Adipocyte (in vitro differentiated cells): ENCODE data around the gene SETD1B.
"Not testable (repeated sequence)": the region's sequence is repeated elsewhere in the genome, so short reads cannot be mapped to it uniquely, and the experiment has no call there.

Experiments used
- DNase-seq: peaks from one replicate; pipeline ENCODE4 v3.0.0-alpha.2; 2015; ENCODE audit warnings: low read depth
- H3K27me3 ChIP-seq: replicated peaks from 2 replicates; pipeline ENCODE4 v1.7.0; 2013; ENCODE audit warnings: mild to moderate bottlenecking, low read length, moderate library complexity; ENCODE audit not compliant: control insufficient read depth, insufficient read depth
- H3K36me3 ChIP-seq: 2 replicates; pipeline ENCODE4 v1.7.0; 2013; ENCODE audit warnings: low read length, mild to moderate bottlenecking, moderate library complexity; ENCODE audit not compliant: control insufficient read depth, insufficient read depth, severe bottlenecking
- H3K4me1 ChIP-seq: 2 replicates; pipeline ENCODE4 v1.7.0; 2013; ENCODE audit warnings: mild to moderate bottlenecking, low read length, moderate library complexity; ENCODE audit not compliant: control insufficient read depth, insufficient read depth
- H3K4me3 ChIP-seq: 2 replicates; pipeline ENCODE4 v1.7.0; 2013; ENCODE audit warnings: mild to moderate bottlenecking, low read length, moderate library complexity
- H3K9ac ChIP-seq: 2 replicates; pipeline ENCODE4 v1.7.0; 2013; ENCODE audit warnings: mild to moderate bottlenecking, low read length, moderate library complexity
- H3K9me3 ChIP-seq: 2 replicates; pipeline ENCODE4 v1.7.0; 2013; ENCODE audit warnings: mild to moderate bottlenecking, low read length, moderate library complexity; ENCODE audit not compliant: control insufficient read depth

The SETD1B gene

DNA sequence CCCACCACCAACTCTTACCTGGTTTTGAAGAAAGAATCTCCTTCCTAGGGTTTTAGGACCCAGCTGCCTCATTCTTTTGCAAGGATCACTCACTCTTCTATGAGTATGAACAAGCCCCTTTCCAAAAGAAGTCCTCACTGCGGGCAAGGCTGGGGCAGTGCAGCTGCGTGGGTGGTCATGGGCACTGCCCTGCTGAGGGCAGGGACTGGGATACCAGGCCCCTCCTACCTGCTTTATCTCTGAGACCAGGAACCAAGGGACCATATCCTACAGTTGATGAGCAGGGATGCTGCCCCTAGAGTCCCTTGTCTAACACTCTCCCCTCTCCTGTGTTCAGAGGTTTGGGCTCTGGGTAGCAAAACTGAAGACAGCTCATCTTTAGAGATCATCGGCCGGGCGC is 34.3 kb downstream of the SETD1B start:
- H3K27me3 ChIP-seq, result no peaks in the 10 kb centered on the region
- DNase-seq, result no peak
- no peaks in the 10 kb centered on the region for H3K9me3 ChIP-seq
- H3K9ac ChIP-seq, result no peak overlapping the region
- H3K36me3 ChIP-seq, result no peaks in the 10 kb centered on the region
- H3K4me1 ChIP-seq, result peaks cover 5% of the 10 kb centered on the region
- H3K4me3 ChIP-seq, result no peak overlapping the region

DNA sequence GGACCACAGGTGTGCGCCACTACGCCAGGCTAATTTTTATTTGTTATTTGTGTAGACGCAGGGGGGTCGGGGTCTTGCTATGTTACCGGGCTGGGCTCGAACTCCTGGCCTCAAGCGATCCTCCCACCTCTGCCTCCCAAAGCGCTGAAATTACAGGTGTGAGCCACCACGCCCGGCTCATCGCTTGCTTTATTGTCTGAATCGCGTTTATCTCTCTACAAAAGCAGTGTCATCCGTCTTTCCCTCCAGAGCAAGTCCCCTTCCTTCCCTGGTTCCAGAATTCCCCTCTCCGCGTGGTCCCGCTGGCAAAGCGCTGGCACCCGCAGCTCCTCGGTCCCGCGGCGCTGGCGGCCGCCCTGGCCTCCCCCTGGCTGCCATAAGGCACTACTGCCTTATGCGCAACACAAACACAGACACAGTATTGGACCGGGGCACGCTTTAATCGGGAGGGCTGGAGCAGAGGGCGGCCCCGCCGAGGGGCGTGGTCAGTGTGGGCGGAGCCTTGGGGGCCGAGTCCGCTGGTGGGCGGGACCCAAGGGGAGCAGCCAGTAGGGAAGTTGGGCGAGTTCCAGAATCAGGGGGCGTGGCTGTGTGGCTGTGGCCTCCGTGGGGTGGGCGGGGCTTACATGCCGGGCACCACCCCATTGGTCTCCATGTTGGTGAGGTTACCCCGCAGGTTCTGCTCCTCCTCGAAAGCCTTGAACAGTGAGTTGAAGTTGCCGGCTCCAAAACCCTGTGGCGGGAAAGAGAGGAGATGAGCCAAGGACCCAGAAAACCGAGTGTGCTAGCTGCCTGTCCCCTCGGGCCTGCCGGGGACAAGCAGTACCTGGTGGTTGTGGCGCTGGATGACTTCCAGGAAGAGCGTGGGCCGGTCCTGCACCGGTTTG is 35.5 kb downstream of the SETD1B start:
- Histone ChIP-seq H3K9ac (peak overlapping the region; percentile 73), H3K36me3 (no peaks in the 10 kb centered on the region), H3K9me3 (no peaks in the 10 kb centered on the region), H3K27me3 (no peaks in the 10 kb centered on the region), H3K4me1 (peaks cover 5% of the 10 kb centered on the region), H3K4me3 (peak overlapping the region; percentile 76)
- DNase-seq, result peak; percentile 99

DNA sequence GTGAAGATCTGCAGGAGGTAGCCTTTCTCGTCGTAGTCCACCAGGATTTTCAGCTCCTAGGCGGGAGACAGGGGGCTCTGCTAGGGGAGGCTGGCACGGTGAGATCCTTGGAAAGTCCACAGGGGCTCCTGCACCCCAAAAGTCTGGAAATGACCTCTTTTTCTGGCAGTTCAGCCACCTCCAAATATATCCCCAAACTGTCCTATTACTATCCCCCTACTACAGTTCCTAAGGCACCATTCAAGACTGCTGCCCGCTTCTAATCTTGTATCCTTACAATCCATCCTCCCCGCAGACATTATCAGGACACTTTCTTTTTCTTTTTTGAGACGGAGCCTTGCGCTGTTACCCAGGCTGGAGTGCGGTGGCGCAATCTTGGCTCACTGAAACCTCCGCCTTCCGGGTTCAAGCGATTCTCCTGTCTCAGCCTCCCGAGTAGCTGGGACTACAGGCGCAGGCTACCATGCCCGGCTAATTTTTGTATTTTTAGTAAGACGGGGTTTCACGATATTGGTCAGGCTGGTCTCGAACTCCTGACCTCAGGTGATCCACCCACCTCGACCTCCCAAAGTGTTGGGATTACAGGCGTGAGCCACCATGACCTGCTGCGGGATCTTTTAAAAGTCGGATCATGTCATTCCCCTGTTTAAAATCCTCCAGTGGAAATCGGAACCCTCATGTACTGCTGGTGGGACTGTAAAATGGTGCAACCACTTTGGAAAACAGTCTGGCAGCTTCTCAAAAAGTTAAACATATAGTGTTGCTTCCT is 36.4 kb downstream of the SETD1B start:
- Histone ChIP-seq H3K36me3 (no peaks in the 10 kb centered on the region), H3K4me3 (peak overlapping the region; percentile 76), H3K27me3 (no peaks in the 10 kb centered on the region), H3K9ac (peak overlapping the region; percentile 72), H3K9me3 (no peaks in the 10 kb centered on the region), H3K4me1 (peaks cover 5% of the 10 kb centered on the region)
- no peak for DNase-seq

DNA sequence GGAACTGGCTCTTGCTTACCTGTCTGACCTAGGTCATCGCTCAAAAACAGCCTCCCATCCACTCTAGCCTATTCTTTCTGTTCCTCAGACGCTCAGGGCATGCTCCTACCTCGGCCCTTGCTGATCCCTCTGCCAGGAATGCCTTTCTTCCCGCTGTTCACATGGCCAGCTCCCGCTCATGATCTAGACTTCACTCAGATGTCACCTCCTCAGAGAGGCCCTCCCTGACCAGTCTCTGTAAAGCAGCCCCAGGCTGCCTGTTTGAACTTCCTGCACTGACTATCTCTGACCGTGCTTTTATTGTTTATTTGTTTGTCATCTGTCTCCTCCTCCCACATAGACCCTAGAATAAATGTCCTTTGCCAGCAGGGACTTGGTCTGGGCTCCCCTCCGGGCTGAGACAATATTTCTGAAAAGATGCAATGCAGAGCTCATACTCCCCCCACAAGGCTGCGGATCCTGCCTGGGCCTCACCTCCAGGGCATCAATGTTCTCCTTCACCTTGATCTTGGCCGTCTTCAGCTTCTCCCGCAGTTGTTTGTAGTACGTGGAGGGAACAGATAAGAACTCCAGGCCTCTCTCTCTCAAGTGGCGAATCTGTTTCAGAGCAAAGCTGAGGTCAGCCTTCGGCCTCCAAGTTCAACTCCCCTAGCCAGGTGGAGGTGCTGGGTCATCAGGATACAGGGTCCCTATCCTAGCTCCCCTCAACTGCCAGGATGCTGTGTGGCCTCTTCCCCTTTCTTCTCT is 39.6 kb downstream of the SETD1B start:
- DNase-seq, result no peak
- Histone ChIP-seq H3K4me3 (no peak overlapping the region), H3K9me3 (no peaks in the 10 kb centered on the region), H3K36me3 (no peaks in the 10 kb centered on the region), H3K27me3 (no peaks in the 10 kb centered on the region), H3K9ac (no peak overlapping the region), H3K4me1 (peaks cover 5% of the 10 kb centered on the region)

DNA sequence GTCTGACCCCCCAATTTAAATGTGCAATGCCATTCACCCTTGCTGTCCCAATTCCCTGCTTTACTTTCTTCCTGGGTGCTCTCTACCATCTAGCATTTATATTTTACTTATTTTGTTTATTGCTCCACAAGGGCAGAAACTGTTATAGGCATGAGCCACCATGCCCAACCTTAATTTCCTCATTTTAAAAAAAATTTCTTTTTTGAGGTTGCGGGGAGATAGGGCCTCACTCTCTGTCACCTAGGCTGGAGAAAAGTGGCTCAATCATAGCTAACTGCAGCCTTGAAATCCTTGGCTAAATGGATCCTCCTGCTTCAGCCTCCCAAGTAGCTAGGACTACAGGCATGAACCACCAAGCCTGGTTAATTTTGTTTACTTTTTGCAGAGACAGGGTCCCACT is 41.9 kb downstream of the SETD1B start:
- no peak for DNase-seq
- H3K36me3 ChIP-seq, result no peaks in the 10 kb centered on the region
- no peaks in the 10 kb centered on the region for H3K9me3 ChIP-seq
- H3K4me3 ChIP-seq, result no peak overlapping the region
- H3K27me3 ChIP-seq, result no peaks in the 10 kb centered on the region
- no peaks in the 10 kb centered on the region for H3K4me1 ChIP-seq
- no peak overlapping the region for H3K9ac ChIP-seq

DNA sequence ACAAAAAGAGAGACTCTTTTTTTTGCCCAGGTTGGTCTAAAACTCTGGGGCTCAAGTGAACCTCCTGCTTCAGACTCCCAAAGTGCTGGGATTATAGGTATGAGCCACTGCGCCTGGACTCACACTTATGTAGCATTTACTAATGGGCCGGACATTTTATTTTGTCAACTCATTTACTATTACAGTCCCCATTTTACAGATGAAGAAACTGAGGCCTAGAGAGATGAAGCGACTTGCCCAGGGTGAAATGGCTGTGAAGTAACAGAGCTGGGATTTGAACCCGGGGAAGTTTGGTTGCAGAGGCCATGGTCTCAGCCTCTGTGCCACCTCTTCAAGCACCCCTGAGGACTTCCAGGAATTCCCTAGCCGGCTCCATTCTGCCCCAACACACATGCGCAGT is 45.4 kb downstream of the SETD1B start:
- H3K4me1 ChIP-seq, result no peaks in the 10 kb centered on the region
- no peak overlapping the region for H3K9ac ChIP-seq
- H3K36me3 ChIP-seq, result no peaks in the 10 kb centered on the region
- DNase-seq, result no peak
- H3K27me3 ChIP-seq, result no peaks in the 10 kb centered on the region
- no peaks in the 10 kb centered on the region for H3K9me3 ChIP-seq
- H3K4me3 ChIP-seq, result no peak overlapping the region

DNA sequence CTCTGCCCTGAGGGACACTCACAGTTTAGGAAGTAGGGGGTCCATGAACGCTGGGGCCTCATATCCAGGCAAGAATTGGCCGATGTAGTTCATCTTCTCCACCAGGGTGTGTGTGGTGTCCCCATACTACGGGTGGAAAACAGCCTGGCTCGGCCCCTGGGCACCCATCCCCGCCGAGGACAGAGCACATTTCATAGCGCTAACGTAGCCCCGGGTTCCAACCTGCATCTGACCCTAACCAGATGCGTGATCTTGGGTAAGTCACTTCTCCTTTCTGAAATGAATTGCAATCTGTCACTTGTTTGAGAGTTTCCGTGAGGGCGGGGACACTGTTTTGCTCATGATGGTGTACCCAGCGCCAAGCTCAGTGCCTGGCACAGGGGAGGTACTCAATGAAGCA is 45.9 kb downstream of the SETD1B start:
- no peak overlapping the region for H3K9ac ChIP-seq
- H3K9me3 ChIP-seq, result no peaks in the 10 kb centered on the region
- H3K4me3 ChIP-seq, result no peak overlapping the region
- H3K36me3 ChIP-seq, result no peaks in the 10 kb centered on the region
- no peaks in the 10 kb centered on the region for H3K27me3 ChIP-seq
- no peaks in the 10 kb centered on the region for H3K4me1 ChIP-seq
- DNase-seq, result no peak

DNA sequence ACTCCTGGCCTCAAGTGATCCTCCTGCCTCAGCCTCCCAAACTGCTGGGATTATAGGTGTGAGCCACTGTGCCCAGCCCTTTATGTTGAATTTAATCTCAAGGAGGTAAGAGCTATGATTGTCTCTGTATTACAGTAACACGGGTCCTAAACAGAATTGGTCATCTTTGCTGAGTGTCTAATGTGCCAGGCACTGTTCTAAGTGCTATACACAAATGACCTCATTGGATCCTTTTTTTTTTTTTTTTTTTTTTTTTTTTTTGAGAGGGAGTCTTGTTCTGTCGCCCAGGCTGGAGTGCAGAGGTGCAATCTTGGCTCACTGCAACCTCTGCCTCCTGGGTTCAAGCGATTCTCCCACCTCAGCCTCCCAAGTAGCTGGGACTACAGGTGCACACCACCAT is 48.6 kb downstream of the SETD1B start:
- H3K9ac ChIP-seq, DNase-seq, H3K4me3 ChIP-seq, H3K36me3 ChIP-seq, H3K4me1 ChIP-seq, H3K27me3 ChIP-seq, H3K9me3 ChIP-seq: not testable (repeated sequence)

DNA sequence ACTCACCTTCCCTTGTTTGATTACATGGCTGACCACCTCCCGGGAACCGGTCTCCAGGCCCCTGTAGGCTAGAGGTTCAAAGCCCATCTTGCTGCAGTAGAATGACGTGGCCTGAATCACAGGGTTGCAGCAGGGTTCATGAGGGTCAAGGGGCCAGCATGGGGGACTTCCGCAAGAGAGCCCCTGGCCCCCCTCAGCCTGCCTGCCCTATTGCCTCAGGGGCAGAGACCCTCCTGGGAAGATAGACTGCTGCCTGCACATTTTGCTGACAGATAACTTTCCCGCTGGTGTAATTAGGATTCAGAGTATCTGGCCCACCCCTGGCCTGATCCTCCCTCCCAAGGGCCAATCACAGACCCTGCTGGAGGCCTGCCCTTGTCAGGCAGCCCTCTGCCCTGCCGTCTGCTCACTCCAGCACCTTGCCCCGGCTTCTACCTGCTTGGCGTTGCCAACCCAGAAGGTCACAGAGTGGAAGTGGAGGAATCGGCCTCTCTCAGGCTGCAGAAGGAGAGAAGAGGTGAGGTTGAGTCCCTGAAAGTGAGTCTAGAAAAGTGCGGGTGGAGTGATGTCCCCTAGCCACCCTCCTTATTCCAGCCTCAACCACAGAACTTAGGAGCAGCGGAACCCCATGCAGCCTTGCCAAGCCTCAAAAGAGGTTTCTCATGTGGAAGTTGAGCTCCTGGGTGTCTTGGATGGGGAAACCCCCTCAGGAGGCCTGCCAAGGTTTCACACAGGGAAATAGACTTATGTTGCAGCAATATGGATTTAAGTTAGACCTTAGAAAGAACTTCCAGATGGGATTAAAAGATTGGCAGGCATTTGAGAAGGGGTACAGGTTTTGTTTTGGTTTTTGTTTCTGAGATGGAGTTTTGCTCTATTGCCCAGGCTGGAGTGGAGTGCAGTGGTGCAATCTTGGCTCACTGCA is 53.8 kb downstream of the SETD1B start:
- no peak for DNase-seq
- H3K4me1 ChIP-seq, result peaks cover 47% of the 10 kb centered on the region
- H3K9ac ChIP-seq, result peak overlapping the region; percentile 88
- no peaks in the 10 kb centered on the region for H3K36me3 ChIP-seq
- no peak overlapping the region for H3K4me3 ChIP-seq
- no peaks in the 10 kb centered on the region for H3K9me3 ChIP-seq
- H3K27me3 ChIP-seq, result no peaks in the 10 kb centered on the region

DNA sequence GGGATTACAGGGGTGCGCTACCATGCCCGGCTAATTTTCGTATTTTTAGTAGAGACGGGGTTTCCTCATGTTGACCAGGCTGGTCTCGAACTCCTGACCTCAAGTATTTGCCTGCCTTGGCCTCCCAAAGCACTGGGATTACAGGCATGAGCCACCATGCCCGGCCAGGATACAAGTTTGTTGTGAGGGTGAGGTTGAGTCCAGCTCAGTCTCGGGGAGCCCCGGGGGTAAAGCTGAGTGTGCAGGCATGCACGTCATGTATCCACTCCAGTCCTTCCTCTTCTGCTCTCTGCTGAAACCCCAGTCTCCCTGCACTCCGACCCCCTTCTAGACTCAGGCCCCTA is 54.5 kb downstream of the SETD1B start:
- H3K4me3 ChIP-seq, result peak overlapping the region; percentile 68
- H3K27me3 ChIP-seq, result no peaks in the 10 kb centered on the region
- H3K9ac ChIP-seq, result peak overlapping the region; percentile 88
- DNase-seq, result no peak
- no peaks in the 10 kb centered on the region for H3K36me3 ChIP-seq
- no peaks in the 10 kb centered on the region for H3K9me3 ChIP-seq
- H3K4me1 ChIP-seq, result peaks cover 47% of the 10 kb centered on the region
